Measurements from ENCODE around the gene BLVRB. TPM values are rescaled to one million over a fixed set of nuclear protein-coding genes. Genes with fewer than 3 reads are reported as not detected.
A peak's percentile ranks its signal among the peaks of the same experiment; 100 is the strongest.

BLVRB gene
- polyA plus RNA-seq, 2 of the 4 experiments (the other 2 are of a cell fraction): 202 to 280 TPM

DNA sequence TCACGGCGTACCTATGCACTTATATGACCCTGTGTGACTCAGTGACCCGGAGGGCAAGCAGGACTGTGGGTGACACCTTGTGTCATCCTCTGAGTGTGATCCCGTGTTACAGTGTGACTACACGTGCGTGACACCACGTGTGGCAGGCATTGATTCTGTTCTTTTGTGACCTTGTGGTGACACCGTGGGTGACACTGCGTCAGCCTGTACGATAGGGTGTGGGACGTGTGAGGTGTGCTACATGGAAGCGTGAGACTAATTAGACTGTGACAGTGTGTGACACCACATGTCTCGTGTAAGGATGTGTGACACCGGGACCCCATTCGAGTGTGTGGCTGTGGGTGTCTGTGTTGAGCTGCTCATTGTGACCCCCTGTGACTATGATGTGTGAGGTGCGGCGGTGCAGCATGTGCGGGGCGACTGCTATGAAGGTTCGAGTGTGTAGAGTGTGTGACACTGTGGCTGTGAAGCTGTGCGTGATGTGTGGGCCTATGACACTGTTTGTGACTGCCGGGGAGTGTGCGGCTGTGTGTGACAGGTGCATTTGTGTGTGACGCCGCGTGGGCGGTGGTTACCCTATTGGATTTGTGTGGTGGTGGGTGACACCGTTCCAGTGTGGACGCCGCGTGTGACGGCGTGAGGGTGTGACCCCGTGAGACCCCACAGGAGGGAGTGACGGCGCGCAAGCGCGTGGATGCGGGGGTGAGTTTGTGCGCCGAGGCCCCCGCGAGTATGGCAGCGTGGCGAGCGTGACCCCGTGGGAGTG lies 857 bp upstream of the BLVRB start (continued):
- TF ChIP-seq, protein P1, sequence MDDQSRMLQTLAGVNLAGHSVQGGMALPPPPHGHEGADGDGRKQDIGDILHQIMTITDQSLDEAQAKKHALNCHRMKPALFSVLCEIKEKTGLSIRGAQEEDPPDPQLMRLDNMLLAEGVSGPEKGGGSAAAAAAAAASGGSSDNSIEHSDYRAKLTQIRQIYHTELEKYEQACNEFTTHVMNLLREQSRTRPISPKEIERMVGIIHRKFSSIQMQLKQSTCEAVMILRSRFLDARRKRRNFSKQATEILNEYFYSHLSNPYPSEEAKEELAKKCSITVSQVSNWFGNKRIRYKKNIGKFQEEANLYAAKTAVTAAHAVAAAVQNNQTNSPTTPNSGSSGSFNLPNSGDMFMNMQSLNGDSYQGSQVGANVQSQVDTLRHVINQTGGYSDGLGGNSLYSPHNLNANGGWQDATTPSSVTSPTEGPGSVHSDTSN (IDR thresholded peaks at IDR 0.05): no peak
- TF ChIP-seq SREBF2 (IDR thresholded peaks at IDR 0.05) (no peak), JUN (IDR thresholded peaks at IDR 0.05) (no peak), NPAS2 (CRISPR knock-in tag; IDR thresholded peaks at IDR 0.05; ENCODE audit: borderline replicate concordance) (peak; percentile 73), EHF (CRISPR knock-in tag; IDR thresholded peaks at IDR 0.05) (no peak), HOXB5 (CRISPR knock-in tag; IDR thresholded peaks at IDR 0.05) (no peak), RCOR1 (IDR thresholded peaks at IDR 0.05; ENCODE audit: low read depth, low read length) (0 out of 2 replicates have a peak, but pooled peaks have one; percentile 27)

DNA sequence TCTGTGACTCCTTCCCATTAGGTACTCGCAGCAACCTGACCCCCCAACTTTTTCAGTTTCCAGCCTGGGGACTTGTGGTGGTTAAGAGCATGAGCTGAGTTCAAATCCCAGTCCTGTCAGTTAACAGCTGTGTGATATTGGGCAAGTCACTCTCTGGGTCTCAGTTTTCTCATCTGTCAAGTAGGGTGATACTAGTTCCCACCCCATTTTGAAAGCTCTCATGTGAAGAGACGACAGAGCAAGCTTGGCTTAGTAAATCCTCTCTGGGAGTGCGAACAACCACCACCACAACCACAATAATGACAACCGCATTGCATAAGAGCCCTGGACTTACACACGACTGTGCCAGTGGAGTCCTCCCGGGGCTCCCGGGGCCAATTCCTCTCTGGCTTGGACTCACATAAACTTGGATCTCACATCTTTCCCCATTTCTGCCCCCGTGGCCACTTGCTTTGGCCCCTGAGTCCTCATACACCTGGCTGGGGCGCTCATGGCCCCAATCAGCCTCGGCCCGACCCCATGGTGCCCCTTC lies 454 bp downstream of the BLVRB start:
- POLR2A ChIA-PET: interaction anchor here (0.8 to 5.3 kb wide), 28 partner anchors 12 to 1778 kb away, joined by 3 to 68 read pairs (median 8); partner anchors contain the start of genes C19orf47, GSK3A, ITPKC and PLD3
- no peak for FAIRE-seq
- peak; percentile 27 for ATAC-seq
- TF ChIP-seq GATA3 (IDR thresholded peaks at IDR 0.05; ENCODE audit: borderline replicate concordance): 0 out of 2 replicates have a peak, but pooled peaks have one; percentile 9
- TF ChIP-seq PHF8 (IDR thresholded peaks at IDR 0.05; ENCODE audit: borderline replicate concordance, low read depth): peak; percentile 75
- no peak for TF ChIP-seq CBX8 (IDR thresholded peaks at IDR 0.05)
- TF ChIP-seq, protein P2, sequence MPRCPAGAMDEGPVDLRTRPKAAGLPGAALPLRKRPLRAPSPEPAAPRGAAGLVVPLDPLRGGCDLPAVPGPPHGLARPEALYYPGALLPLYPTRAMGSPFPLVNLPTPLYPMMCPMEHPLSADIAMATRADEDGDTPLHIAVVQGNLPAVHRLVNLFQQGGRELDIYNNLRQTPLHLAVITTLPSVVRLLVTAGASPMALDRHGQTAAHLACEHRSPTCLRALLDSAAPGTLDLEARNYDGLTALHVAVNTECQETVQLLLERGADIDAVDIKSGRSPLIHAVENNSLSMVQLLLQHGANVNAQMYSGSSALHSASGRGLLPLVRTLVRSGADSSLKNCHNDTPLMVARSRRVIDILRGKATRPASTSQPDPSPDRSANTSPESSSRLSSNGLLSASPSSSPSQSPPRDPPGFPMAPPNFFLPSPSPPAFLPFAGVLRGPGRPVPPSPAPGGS (IDR thresholded peaks at IDR 0.05): no peak
- TF ChIP-seq, protein P3, sequence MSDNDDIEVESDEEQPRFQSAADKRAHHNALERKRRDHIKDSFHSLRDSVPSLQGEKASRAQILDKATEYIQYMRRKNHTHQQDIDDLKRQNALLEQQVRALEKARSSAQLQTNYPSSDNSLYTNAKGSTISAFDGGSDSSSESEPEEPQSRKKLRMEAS (IDR thresholded peaks at IDR 0.05): no peak
- peak; percentile 87 for TF ChIP-seq FOSB (CRISPR knock-in tag; IDR thresholded peaks at IDR 0.05)
- no peak for TF ChIP-seq HOXB5 (CRISPR knock-in tag; IDR thresholded peaks at IDR 0.05)
- 0 out of 2 replicates have a peak, but pooled peaks have one; percentile 10 for TF ChIP-seq FOXS1 (CRISPR knock-in tag; IDR thresholded peaks at IDR 0.05)
- TF ChIP-seq POLR2AphosphoS2 (conservative IDR thresholded peaks at IDR 0.05; ENCODE audit: low read length): no peak
- no peak for TF ChIP-seq ZC3H11A (IDR thresholded peaks at IDR 0.05)
- TF ChIP-seq RCOR1 (IDR thresholded peaks at IDR 0.05; ENCODE audit: low read depth, low read length): peak; percentile 84; the same call in 1 of the 2 replicates
- peak; percentile 98 for TF ChIP-seq CHD4 (IDR thresholded peaks at IDR 0.05; ENCODE audit: borderline replicate concordance)
- TF ChIP-seq RAD21 (conservative IDR thresholded peaks at IDR 0.05 in 1 of 2, IDR thresholded peaks at IDR 0.05 in 1 of 2): no peak
- TF ChIP-seq RFX5 (IDR thresholded peaks at IDR 0.05): no peak
- no peak for TF ChIP-seq SREBF2 (IDR thresholded peaks at IDR 0.05)
- no peak for TF ChIP-seq MAZ (IDR thresholded peaks at IDR 0.05; ENCODE audit: borderline replicate concordance, low read depth, low read length)
- no peak for TF ChIP-seq HEYL (CRISPR knock-in tag; IDR thresholded peaks at IDR 0.05)
- TF ChIP-seq KDM5A (IDR thresholded peaks at IDR 0.05): no peak
- TF ChIP-seq TP53 (CRISPR knock-in tag; IDR thresholded peaks at IDR 0.05): peak; percentile 71; the same call in 1 of the 2 replicates
- TF ChIP-seq EHF (CRISPR knock-in tag; IDR thresholded peaks at IDR 0.05): no peak
- TF ChIP-seq ZNF302 (CRISPR knock-in tag; IDR thresholded peaks at IDR 0.05): no peak
- TF ChIP-seq CBX2 (IDR thresholded peaks at IDR 0.05; ENCODE audit: borderline replicate concordance, low read depth): no peak
- no peak; the same call in 1 of the 2 replicates for TF ChIP-seq HOXB13 (CRISPR knock-in tag; IDR thresholded peaks at IDR 0.05; ENCODE audit: low read depth)
- TF ChIP-seq RARB (CRISPR knock-in tag; IDR thresholded peaks at IDR 0.05): no peak
- no peak for TF ChIP-seq ESRRA (IDR thresholded peaks at IDR 0.05; ENCODE audit: borderline replicate concordance, low read length)
- no peak for TF ChIP-seq FOSL2 (IDR thresholded peaks at IDR 0.05)
- TF ChIP-seq FOSL2 (CRISPR knock-in tag; IDR thresholded peaks at IDR 0.05): peak; percentile 27; the same call in 1 of the 2 replicates
- peak; percentile 77 to 92; a peak in 3 of 4 replicates for TF ChIP-seq CEBPB (IDR thresholded peaks at IDR 0.05)
- TF ChIP-seq NFE2L2 (conservative IDR thresholded peaks at IDR 0.05; ENCODE audit: low read length): no peak
- TF ChIP-seq TFCP2L1 (CRISPR knock-in tag; IDR thresholded peaks at IDR 0.05): peak; percentile 58; the same call in 1 of the 2 replicates
- TF ChIP-seq NR3C1 (IDR thresholded peaks at IDR 0.05): no peak
- no peak for TF ChIP-seq ZSCAN20 (CRISPR knock-in tag; IDR thresholded peaks at IDR 0.05)
- TF ChIP-seq SMC3 (IDR thresholded peaks at IDR 0.05): no peak
- no peak for TF ChIP-seq JUNB (IDR thresholded peaks at IDR 0.05)
- TF ChIP-seq CHD2 (IDR thresholded peaks at IDR 0.05; ENCODE audit: low read length, partially characterized antibody): no peak
- TF ChIP-seq HOXA7 (CRISPR knock-in tag; IDR thresholded peaks at IDR 0.05): peak; percentile 45; the same call in 1 of the 2 replicates

More for the DNA sequence above, 454 bp downstream of the BLVRB start:
- Histone ChIP-seq H3K27ac (peak overlapping the region; percentile 86 to 89), H3K4me1 (peaks cover 38% of the 10 kb centered on the region), H3K4me2 (peak overlapping the region; percentile 88), H3K4me3 (peak overlapping the region; percentile 62), H3K9me3 (no peaks in the 10 kb centered on the region)
- 2% methylated on average over 11 of the region's 11 CpGs for WGBS (ENCODE audit: missing lambda C conversion rate)
- CTCF ChIA-PET: interaction anchor here (0.6 to 46.6 kb wide), 54 partner anchors 10 to 326 kb away, joined by 3 to 950 read pairs (median 12); partner anchors contain the start of genes LTBP4, PRX and SERTAD1
- peak in 1 of 2 experiments; percentile 81 for DNase-seq (ENCODE audit: low read depth in 1 of 2, low spot score in 1 of 2)

All from A549 (cell line).